HepG2 (cell line): ENCODE results near the gene PRKCZ. TPM values are rescaled to one million over a fixed set of nuclear protein-coding genes. Genes with fewer than 3 reads are reported as not detected.
A peak's percentile ranks its signal among the peaks of the same experiment; 100 is the strongest.

Experiments used
- ADNP ChIP-seq: sonication (generic); formaldehyde crosslinking; IDR thresholded peaks from 2 replicates; pipeline ENCODE4 v1.4.0; 2020; ENCODE audit warnings: missing genetic modification reagents
- AHR ChIP-seq: IDR thresholded peaks from 2 replicates; pipeline ENCODE4 v1.6.1; 2018; ENCODE audit warnings: missing genetic modification reagents, missing compliant biosample characterization
- ATF5 ChIP-seq: sonication (generic); formaldehyde crosslinking; IDR thresholded peaks from 2 replicates; pipeline ENCODE4 v1.4.0; 2020; ENCODE audit warnings: mild to moderate bottlenecking, low read depth, missing genetic modification reagents
- BRF2 ChIP-seq: sonication (generic); formaldehyde crosslinking; IDR thresholded peaks from 2 replicates; pipeline ENCODE4 v1.8.1; 2022; ENCODE audit warnings: mild to moderate bottlenecking, missing genetic modification reagents
- CREB1 ChIP-seq, 2 experiments: fragments of 450-650 bp in 1 of 2; IDR thresholded peaks; 2 replicates each; pipeline ENCODE4 v1.6.1; 2016 to 2017; ENCODE audit warnings: control low read depth in 1 of 2, mild to moderate bottlenecking in 1 of 2, missing compliant biosample characterization in 1 of 2, missing genetic modification characterization in 1 of 2
- CSRNP2 ChIP-seq: sonication (generic); formaldehyde crosslinking; conservative IDR thresholded peaks from 2 replicates; pipeline ENCODE4 v1.8.0; 2022; ENCODE audit warnings: low read depth, missing genetic modification reagents
- GABPA ChIP-seq, 2 experiments: IDR thresholded peaks; 2 replicates each; pipeline ENCODE4 v1.6.1; 2011 to 2016; ENCODE audit warnings: low read depth in 2 of 2, low read length in 1 of 2, missing biosample characterization in 1 of 2, missing genetic modification characterization in 1 of 2
- HNRNPH1 ChIP-seq: fragments of 200-400 bp; formaldehyde crosslinking; optimal IDR thresholded peaks from 2 replicates; pipeline ENCODE3; 2017; ENCODE audit warnings: mild to moderate bottlenecking, low read depth, low read length
- HNRNPK ChIP-seq: fragments of 200-400 bp; formaldehyde crosslinking; IDR thresholded peaks from 2 replicates; pipeline ENCODE4 v1.6.1; 2018; ENCODE audit warnings: low read length, low read depth, moderate library complexity, mild to moderate bottlenecking; ENCODE audit not compliant: poor library complexity, severe bottlenecking
- KDM3A ChIP-seq: IDR thresholded peaks from 2 replicates; pipeline ENCODE4 v1.6.1; 2018; ENCODE audit warnings: low read depth, missing compliant biosample characterization
- MXD4 ChIP-seq: IDR thresholded peaks from 2 replicates; pipeline ENCODE4 v1.6.1; 2016; ENCODE audit warnings: mild to moderate bottlenecking, missing biosample characterization, missing genetic modification reagents
- NCOR1 ChIP-seq: fragments of 200-600 bp; sonication (generic); IDR thresholded peaks from 2 replicates; pipeline ENCODE4 v1.7.0; 2017; ENCODE audit warnings: antibody characterized with exemption, low read length, borderline replicate concordance
- NR2F6 ChIP-seq, 2 experiments: IDR thresholded peaks; 2 replicates each; pipeline ENCODE4 v1.6.1; 2016; ENCODE audit warnings: antibody characterized with exemption in 1 of 2, mild to moderate bottlenecking in 1 of 2
- PATZ1 ChIP-seq: sonication (generic); formaldehyde crosslinking; IDR thresholded peaks from 2 replicates; pipeline ENCODE4 v1.4.0; 2020; ENCODE audit warnings: missing genetic modification reagents
- SALL2 ChIP-seq: sonication (generic); formaldehyde crosslinking; IDR thresholded peaks from 2 replicates; pipeline ENCODE4 v1.8.1; 2023; ENCODE audit warnings: mild to moderate bottlenecking, missing genetic modification reagents, inconsistent platforms
- SP5 ChIP-seq: IDR thresholded peaks from 2 replicates; pipeline ENCODE4 v1.6.1; 2016; ENCODE audit warnings: low read depth, borderline replicate concordance
- THAP7 ChIP-seq: sonication (generic); formaldehyde crosslinking; IDR thresholded peaks from 2 replicates; pipeline ENCODE4 v1.8.1; 2023; ENCODE audit warnings: mild to moderate bottlenecking, missing genetic modification reagents
- ZBTB14 ChIP-seq: sonication (generic); formaldehyde crosslinking; IDR thresholded peaks from 2 replicates; pipeline ENCODE4 v1.4.0; 2020; ENCODE audit warnings: missing genetic modification reagents
- ZNF576 ChIP-seq: sonication (generic); formaldehyde crosslinking; IDR thresholded peaks from 2 replicates; pipeline ENCODE4 v1.4.0; 2020; ENCODE audit warnings: mild to moderate bottlenecking, missing genetic modification reagents
- ZNF772 ChIP-seq: sonication (generic); formaldehyde crosslinking; IDR thresholded peaks from 2 replicates; pipeline ENCODE4 v1.5.0; 2020; ENCODE audit warnings: mild to moderate bottlenecking, missing genetic modification reagents
- polyA plus RNA-seq, 8 experiments: library from polyadenylated mRNA; depleted of rRNA in 3 of 8; stranded (reverse) in 7 of 8; unstranded in 1 of 8; fragments of >200 nt; fragmentation: Illumina TruSeq in 4 of 8; extraction: Trizol in 4 of 8; gene quantifications; 2 replicates each; pipeline versions ENCODE4 v1.2.1 to v1.2.3, GENCODE V29; 2011 to 2016; ENCODE audit warnings: low read depth in 4 of 8, missing spikeins in 1 of 8, mixed read lengths in 1 of 8; ENCODE audit not compliant: insufficient read depth in 1 of 8
- total RNA-seq, 5 experiments: library from RNA; depleted of rRNA; stranded (reverse); fragments of >200 nt; fragmentation: Illumina TruSeq; extraction: Trizol; gene quantifications; 2 replicates each; pipeline ENCODE4 v1.2.3, GENCODE V29; 2016; ENCODE audit warnings: low read depth in 1 of 5

PRKCZ gene
- total and polyA plus RNA-seq, 2 of the 13 experiments (the other 11 are each of a cell fraction or from before 2014, with no cell fraction given) = 34.7 to 85.2 TPM

- no peak for TF ChIP-seq ZBTB14 (CRISPR knock-in tag)
- TF ChIP-seq KDM3A (CRISPR knock-in tag) = 0 out of 2 replicates have a peak, but pooled peaks have one; percentile 32
- TF ChIP-seq SP5 (CRISPR knock-in tag) = peak; percentile 80
- TF ChIP-seq HNRNPH1 = no peak
- no peak for TF ChIP-seq THAP7 (CRISPR knock-in tag)
- TF ChIP-seq PATZ1 (CRISPR knock-in tag) = peak; percentile 96
- TF ChIP-seq MXD4 (CRISPR knock-in tag) = no peak; the same call in 1 of the 2 replicates
- no peak for TF ChIP-seq CSRNP2 (CRISPR knock-in tag)
- peak; percentile 82 for TF ChIP-seq NR2F6 (IDR thresholded peaks at IDR 0.05)
- TF ChIP-seq NR2F6 (CRISPR knock-in tag; IDR thresholded peaks at IDR 0.05) = peak; percentile 92
- TF ChIP-seq HNRNPK = no peak
- TF ChIP-seq BRF2 (CRISPR knock-in tag) = no peak
- TF ChIP-seq SALL2 (CRISPR knock-in tag) = no peak
- no peak for TF ChIP-seq ZNF576
- no peak for TF ChIP-seq ADNP (CRISPR knock-in tag)
- no peak; the same call in 1 of the 2 replicates for TF ChIP-seq ZNF772 (CRISPR knock-in tag)
- TF ChIP-seq GABPA (IDR thresholded peaks at IDR 0.05; ENCODE audit: low read depth, low read length) = no peak
- TF ChIP-seq GABPA (CRISPR knock-in tag; IDR thresholded peaks at IDR 0.05; ENCODE audit: low read depth) = peak; percentile 18; the same call in 1 of the 2 replicates
- no peak for TF ChIP-seq ATF5
- peak; percentile 49; the same call in 1 of the 2 replicates for TF ChIP-seq NCOR1
- TF ChIP-seq CREB1 (IDR thresholded peaks at IDR 0.05) = no peak
- TF ChIP-seq CREB1 (CRISPR knock-in tag; IDR thresholded peaks at IDR 0.05) = peak; percentile 12; the same call in 1 of the 2 replicates
- TF ChIP-seq AHR (CRISPR knock-in tag) = no peak
Observed at GRCh38 chr1:2232255-2232915, 182.2 kb downstream of the PRKCZ start (continued).
